Neural cell (in vitro differentiated cells): ENCODE measurements around the gene GNL1.

Experiments
- EP300 ChIP-seq: fragments of 450-650 bp; conservative IDR thresholded peaks from 2 replicates; pipeline ENCODE4 v1.6.1; 2014; ENCODE audit warnings: antibody characterized with exemption, mild to moderate bottlenecking, moderate library complexity; ENCODE audit not compliant: poor library complexity, severe bottlenecking
- EZH2 ChIP-seq: fragments of 200-600, 300-800 bp; shearing (Covaris generic), sonication (generic); IDR thresholded peaks from 2 replicates; pipeline ENCODE4 v1.6.1; 2014; ENCODE audit warnings: antibody characterized with exemption, low read length, borderline replicate concordance, mild to moderate bottlenecking; ENCODE audit not compliant: insufficient read depth, poor library complexity, severe bottlenecking
- MXI1 ChIP-seq: fragments of 450-650 bp; conservative IDR thresholded peaks from 2 replicates; pipeline ENCODE4 v1.6.1; 2014; ENCODE audit warnings: antibody characterized with exemption, mild to moderate bottlenecking; ENCODE audit not compliant: poor library complexity, severe bottlenecking
- POLR2AphosphoS5 ChIP-seq: IDR thresholded peaks from 2 replicates; pipeline ENCODE4 v1.6.1; 2012
- RAD21 ChIP-seq: fragments of 450-650 bp; conservative IDR thresholded peaks from 2 replicates; pipeline ENCODE4 v1.6.1; 2014; ENCODE audit warnings: antibody characterized with exemption, mild to moderate bottlenecking, moderate library complexity
- SMC3 ChIP-seq: fragments of 450-650 bp; conservative IDR thresholded peaks from 2 replicates; pipeline ENCODE4 v1.6.1; 2014; ENCODE audit warnings: antibody characterized with exemption, mild to moderate bottlenecking, moderate library complexity; ENCODE audit not compliant: poor library complexity
- TAF1 ChIP-seq: IDR thresholded peaks from 2 replicates; pipeline ENCODE4 v1.6.1; 2012; ENCODE audit warnings: low read depth
- TF ChIP-seq, protein P1 (sequence below): fragments of 450-650 bp; IDR thresholded peaks from 2 replicates; pipeline ENCODE4 v1.5.1; 2014; ENCODE audit warnings: antibody characterized with exemption, mild to moderate bottlenecking, moderate library complexity; ENCODE audit not compliant: poor library complexity, severe bottlenecking
- TF ChIP-seq, protein P2 (sequence below): IDR thresholded peaks from 2 replicates; pipeline ENCODE4 v1.6.1; 2012; ENCODE audit warnings: borderline replicate concordance

DNA sequence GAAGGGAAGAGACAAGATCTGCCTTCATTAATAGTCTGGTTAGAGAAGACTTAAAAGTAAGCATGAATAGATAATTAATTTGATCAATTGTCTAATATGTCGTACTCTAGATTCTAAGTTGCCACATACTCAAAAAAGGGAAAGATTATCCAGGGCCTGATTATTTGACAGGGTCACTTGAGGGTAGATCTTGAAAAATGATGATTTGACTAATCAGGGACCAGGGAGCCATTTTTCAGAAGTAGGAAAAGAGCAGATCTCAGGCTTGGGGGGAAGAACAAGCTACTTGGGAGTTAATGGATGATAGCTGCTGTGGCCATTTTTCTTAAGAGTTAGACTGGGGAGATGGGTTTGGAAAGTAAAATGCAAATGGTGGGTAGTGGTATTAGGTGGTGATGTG, 36.0 kb upstream of the GNL1 start:
- no peak for TF ChIP-seq POLR2AphosphoS5
- no peak for TF ChIP-seq MXI1
- TF ChIP-seq, protein P1, sequence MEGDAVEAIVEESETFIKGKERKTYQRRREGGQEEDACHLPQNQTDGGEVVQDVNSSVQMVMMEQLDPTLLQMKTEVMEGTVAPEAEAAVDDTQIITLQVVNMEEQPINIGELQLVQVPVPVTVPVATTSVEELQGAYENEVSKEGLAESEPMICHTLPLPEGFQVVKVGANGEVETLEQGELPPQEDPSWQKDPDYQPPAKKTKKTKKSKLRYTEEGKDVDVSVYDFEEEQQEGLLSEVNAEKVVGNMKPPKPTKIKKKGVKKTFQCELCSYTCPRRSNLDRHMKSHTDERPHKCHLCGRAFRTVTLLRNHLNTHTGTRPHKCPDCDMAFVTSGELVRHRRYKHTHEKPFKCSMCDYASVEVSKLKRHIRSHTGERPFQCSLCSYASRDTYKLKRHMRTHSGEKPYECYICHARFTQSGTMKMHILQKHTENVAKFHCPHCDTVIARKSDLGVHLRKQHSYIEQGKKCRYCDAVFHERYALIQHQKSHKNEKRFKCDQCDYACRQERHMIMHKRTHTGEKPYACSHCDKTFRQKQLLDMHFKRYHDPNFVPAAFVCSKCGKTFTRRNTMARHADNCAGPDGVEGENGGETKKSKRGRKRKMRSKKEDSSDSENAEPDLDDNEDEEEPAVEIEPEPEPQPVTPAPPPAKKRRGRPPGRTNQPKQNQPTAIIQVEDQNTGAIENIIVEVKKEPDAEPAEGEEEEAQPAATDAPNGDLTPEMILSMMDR: no peak
- TF ChIP-seq SMC3: no peak
- TF ChIP-seq EZH2: no peak
- TF ChIP-seq TAF1: no peak
- no peak for TF ChIP-seq EP300
- TF ChIP-seq, protein P2, sequence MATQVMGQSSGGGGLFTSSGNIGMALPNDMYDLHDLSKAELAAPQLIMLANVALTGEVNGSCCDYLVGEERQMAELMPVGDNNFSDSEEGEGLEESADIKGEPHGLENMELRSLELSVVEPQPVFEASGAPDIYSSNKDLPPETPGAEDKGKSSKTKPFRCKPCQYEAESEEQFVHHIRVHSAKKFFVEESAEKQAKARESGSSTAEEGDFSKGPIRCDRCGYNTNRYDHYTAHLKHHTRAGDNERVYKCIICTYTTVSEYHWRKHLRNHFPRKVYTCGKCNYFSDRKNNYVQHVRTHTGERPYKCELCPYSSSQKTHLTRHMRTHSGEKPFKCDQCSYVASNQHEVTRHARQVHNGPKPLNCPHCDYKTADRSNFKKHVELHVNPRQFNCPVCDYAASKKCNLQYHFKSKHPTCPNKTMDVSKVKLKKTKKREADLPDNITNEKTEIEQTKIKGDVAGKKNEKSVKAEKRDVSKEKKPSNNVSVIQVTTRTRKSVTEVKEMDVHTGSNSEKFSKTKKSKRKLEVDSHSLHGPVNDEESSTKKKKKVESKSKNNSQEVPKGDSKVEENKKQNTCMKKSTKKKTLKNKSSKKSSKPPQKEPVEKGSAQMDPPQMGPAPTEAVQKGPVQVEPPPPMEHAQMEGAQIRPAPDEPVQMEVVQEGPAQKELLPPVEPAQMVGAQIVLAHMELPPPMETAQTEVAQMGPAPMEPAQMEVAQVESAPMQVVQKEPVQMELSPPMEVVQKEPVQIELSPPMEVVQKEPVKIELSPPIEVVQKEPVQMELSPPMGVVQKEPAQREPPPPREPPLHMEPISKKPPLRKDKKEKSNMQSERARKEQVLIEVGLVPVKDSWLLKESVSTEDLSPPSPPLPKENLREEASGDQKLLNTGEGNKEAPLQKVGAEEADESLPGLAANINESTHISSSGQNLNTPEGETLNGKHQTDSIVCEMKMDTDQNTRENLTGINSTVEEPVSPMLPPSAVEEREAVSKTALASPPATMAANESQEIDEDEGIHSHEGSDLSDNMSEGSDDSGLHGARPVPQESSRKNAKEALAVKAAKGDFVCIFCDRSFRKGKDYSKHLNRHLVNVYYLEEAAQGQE: no peak
- no peak for TF ChIP-seq RAD21
